Stomach (tissue), 9 donors: ENCODE measurements around the gene TRAF3IP1. TPM values are rescaled to one million over a fixed set of nuclear protein-coding genes. Genes with fewer than 3 reads are reported as not detected.
A peak's percentile ranks its signal among the peaks of the same experiment; 100 is the strongest.

Experiments
- DNase-seq, 2 donors: peaks; one replicate each; pipeline versions ENCODE4 v3.0.0 to v3.0.0-alpha.2; 2013 to 2019
- H3K27ac ChIP-seq, 5 donors: fragments of 200-600 bp in 4 of 5; sonication (generic) in 4 of 5; one replicate each; pipeline ENCODE4 v1.5.1; 2013 to 2019; ENCODE audit warnings: mild to moderate bottlenecking in 1 of 5, moderate library complexity in 1 of 5
- H3K27me3 ChIP-seq, 3 donors: fragments of 200-600 bp; sonication (generic); one replicate each; pipeline ENCODE4 v1.5.1; 2017 to 2019; ENCODE audit warnings: mixed run types in 1 of 3
- H3K36me3 ChIP-seq, 4 donors: fragments of 200-600 bp; sonication (generic); 1 replicate in 3 of 4; 2 replicates in 1 of 4; pipeline ENCODE4 v1.5.1; 2016 to 2019
- H3K4me1 ChIP-seq, 4 donors: fragments of 200-600 bp; sonication (generic); one replicate each; pipeline ENCODE4 v1.5.1; 2016 to 2019
- H3K4me3 ChIP-seq, 4 donors: fragments of 200-600 bp; sonication (generic) in 3 of 4; one replicate each; pipeline ENCODE4 v1.5.1; 2016 to 2019; ENCODE audit warnings: mild to moderate bottlenecking in 1 of 4
- H3K9me3 ChIP-seq, 4 donors: fragments of 200-600 bp; sonication (generic); one replicate each; pipeline ENCODE4 v1.5.1; 2016 to 2019
- CTCF ChIP-seq, 7 experiments: fragments of 450-650 bp in 4 of 7; fragments of 200-600 bp in 3 of 7; sonication (generic) in 3 of 7; IDR thresholded peaks; one replicate each; pipeline ENCODE4 v1.5.1; 2016 to 2019; ENCODE audit warnings: antibody characterized with exemption in 7 of 7, control low read depth in 2 of 7, mild to moderate bottlenecking in 1 of 7
- EP300 ChIP-seq: sonication (generic); formaldehyde crosslinking; IDR thresholded peaks from one replicate; pipeline ENCODE4 v1.6.1; 2017; ENCODE audit warnings: antibody characterized with exemption
- POLR2A ChIP-seq, 4 donors: fragments of 450-650 bp; IDR thresholded peaks; one replicate each; pipeline ENCODE4 v1.6.1; 2016; ENCODE audit warnings: antibody characterized with exemption in 4 of 4, control low read depth in 2 of 4, mild to moderate bottlenecking in 1 of 4, moderate library complexity in 1 of 4
- POLR2AphosphoS5 ChIP-seq, 3 donors: sonication (generic); formaldehyde crosslinking; IDR thresholded peaks; one replicate each; pipeline ENCODE4 v1.6.1; 2016; ENCODE audit warnings: antibody characterized with exemption in 3 of 3
- WGBS, 5 donors: extraction: QIAGEN DNeasy Blood & Tissue Kit in 3 of 5; methylation state at CpG; one replicate each; pipeline versions ENCODE4 v1.1.5 to v1.1.7; 2013 to 2018; 5-methylcytosine and 5-hydroxymethylcytosine counted together
- intact Hi-C: fragments of 100-400 bp; cut with DNase I; formaldehyde crosslinking; loops from one replicate; pipeline ENCODE4 v1.15.1; 2023; ENCODE audit warnings: low total_unique reads
- polyA plus RNA-seq, 3 donors: library from polyadenylated mRNA; stranded (reverse); fragments of 200-250 nt; gene quantifications; one replicate each; pipeline ENCODE4 v1.2.3, GENCODE V29; 2013
- total RNA-seq, 5 donors: library from RNA; depleted of rRNA; stranded (reverse); fragments of >200 nt; gene quantifications; one replicate each; pipeline versions ENCODE4 v1.1.0 to v1.2.3, GENCODE V29; 2014 to 2016
- donor health status: healthy with polysubstance abuse.
- donor health status: Bipolar disorder and iron deficiency.
- donor health status: healthy.

The TRAF3IP1 gene
- total and polyA plus RNA-seq, 8 donors: 0.58 to 21.1 (median 10.8) TPM

GRCh38 chr2:238381341-238382115 is 61.2 kb downstream of the TRAF3IP1 start:
- WGBS, 5 donors: 88 to 93% (median 91%) methylated on average over 16 of the region's 16 CpGs
- H3K36me3 ChIP-seq: peaks cover 0 to 27% (median 16%) of the 10 kb centered on the region in 4 donors
- intact Hi-C loops: no loop called here
- peaks cover 0 to 40% (median 6%) of the 10 kb centered on the region in 4 donors for H3K4me1 ChIP-seq
- H3K27ac ChIP-seq: peak overlapping the region in 1 of 5 donors; percentile 18
- H3K4me3 ChIP-seq: no peak overlapping the region
- no peaks in the 10 kb centered on the region for H3K27me3 ChIP-seq
- no peaks in the 10 kb centered on the region for H3K9me3 ChIP-seq
- TF ChIP-seq POLR2A (IDR thresholded peaks at IDR 0.05): no peak
- TF ChIP-seq EP300: no peak
- TF ChIP-seq CTCF (IDR thresholded peaks at IDR 0.05): no peak
- no peak for TF ChIP-seq POLR2AphosphoS5 (IDR thresholded peaks at IDR 0.05)
- DNase-seq: peak in 1 of 2 donors; percentile 18

- intact Hi-C loops: no loop called here
- DNase-seq: peak in 1 of 2 donors; percentile 22
- no peak overlapping the region for H3K4me3 ChIP-seq
- peak overlapping the region in 2 of 5 donors; percentile 28 to 32 for H3K27ac ChIP-seq
- H3K9me3 ChIP-seq: no peaks in the 10 kb centered on the region
- H3K36me3 ChIP-seq: peaks cover 0 to 27% (median 16%) of the 10 kb centered on the region in 4 donors
- WGBS, 5 donors: 76 to 93% (median 88%) methylated on average over 5 of the region's 5 CpGs
- no peaks in the 10 kb centered on the region for H3K27me3 ChIP-seq
- no peak for TF ChIP-seq POLR2A (IDR thresholded peaks at IDR 0.05)
- no peak for TF ChIP-seq EP300
- no peak for TF ChIP-seq CTCF (IDR thresholded peaks at IDR 0.05)
- no peak for TF ChIP-seq POLR2AphosphoS5 (IDR thresholded peaks at IDR 0.05)
- H3K4me1 ChIP-seq: peaks cover 0 to 40% (median 6%) of the 10 kb centered on the region in 4 donors
Measured at GRCh38 chr2:238382381-238382781, 62.1 kb downstream of the TRAF3IP1 start.

- peak in 1 of 2 donors; percentile 11 for DNase-seq
- TF ChIP-seq POLR2AphosphoS5 (IDR thresholded peaks at IDR 0.05) (no peak), EP300 (no peak), POLR2A (IDR thresholded peaks at IDR 0.05) (no peak), CTCF (IDR thresholded peaks at IDR 0.05) (no peak)
- Histone ChIP-seq H3K36me3 (peaks cover 0 to 27% (median 16%) of the 10 kb centered on the region in 4 donors), H3K4me1 (peaks cover 0 to 38% (median 6%) of the 10 kb centered on the region in 4 donors), H3K27ac (no peak overlapping the region), H3K9me3 (no peaks in the 10 kb centered on the region), H3K4me3 (no peak overlapping the region), H3K27me3 (no peaks in the 10 kb centered on the region)
- intact Hi-C loops: no loop called here
- 94 to 98% (median 96%) methylated on average over 5 of the region's 5 CpGs for WGBS, 5 donors
Measured at GRCh38 chr2:238383135-238383534, 62.8 kb downstream of the TRAF3IP1 start.

DNA sequence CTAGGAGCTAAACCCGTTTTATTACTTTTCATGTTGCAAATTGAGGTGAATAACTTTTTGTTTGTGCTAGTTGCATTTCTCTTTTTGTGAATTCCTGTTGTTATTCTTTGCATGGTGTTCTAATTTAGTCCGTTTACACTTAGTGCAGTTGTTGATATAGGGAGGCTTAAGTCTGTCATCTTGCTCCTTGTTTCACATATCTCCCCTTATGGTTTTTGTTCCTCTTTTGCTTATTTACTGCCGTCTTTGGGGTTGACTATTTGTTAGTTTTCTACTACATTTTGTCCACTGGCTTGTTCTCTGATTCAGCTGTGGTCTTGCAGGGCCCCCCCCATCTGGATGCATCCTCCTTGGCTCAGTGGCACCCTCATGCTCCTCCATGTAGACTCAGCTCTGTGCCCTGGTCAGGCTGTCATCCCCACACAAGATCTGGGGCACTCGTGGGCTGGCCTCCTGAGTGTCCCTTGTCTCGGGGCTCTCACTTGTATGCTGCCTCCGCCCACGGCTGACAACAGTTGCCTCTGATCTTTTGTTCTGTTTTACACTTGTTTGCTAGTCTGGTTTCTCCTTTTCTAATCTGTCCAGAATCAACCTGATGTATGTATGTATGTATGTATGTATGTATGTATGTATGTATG is 63.5 kb downstream of the TRAF3IP1 start:
- 86 to 92% (median 90%) methylated on average over 7 of the region's 7 CpGs for WGBS, 5 donors
- Histone ChIP-seq H3K4me3 (no peak overlapping the region), H3K27ac (no peak overlapping the region), H3K9me3 (no peaks in the 10 kb centered on the region), H3K36me3 (peaks cover 0 to 27% (median 16%) of the 10 kb centered on the region in 4 donors), H3K4me1 (peaks cover 0 to 34% (median 5%) of the 10 kb centered on the region in 4 donors), H3K27me3 (no peaks in the 10 kb centered on the region)
- no peak for DNase-seq
- no peak for TF ChIP-seq EP300
- TF ChIP-seq CTCF (IDR thresholded peaks at IDR 0.05): no peak
- TF ChIP-seq POLR2AphosphoS5 (IDR thresholded peaks at IDR 0.05): no peak
- TF ChIP-seq POLR2A (IDR thresholded peaks at IDR 0.05): no peak
- intact Hi-C loops: no loop called here
